ENCODE measurements around the gene LRRC74B.

DNA sequence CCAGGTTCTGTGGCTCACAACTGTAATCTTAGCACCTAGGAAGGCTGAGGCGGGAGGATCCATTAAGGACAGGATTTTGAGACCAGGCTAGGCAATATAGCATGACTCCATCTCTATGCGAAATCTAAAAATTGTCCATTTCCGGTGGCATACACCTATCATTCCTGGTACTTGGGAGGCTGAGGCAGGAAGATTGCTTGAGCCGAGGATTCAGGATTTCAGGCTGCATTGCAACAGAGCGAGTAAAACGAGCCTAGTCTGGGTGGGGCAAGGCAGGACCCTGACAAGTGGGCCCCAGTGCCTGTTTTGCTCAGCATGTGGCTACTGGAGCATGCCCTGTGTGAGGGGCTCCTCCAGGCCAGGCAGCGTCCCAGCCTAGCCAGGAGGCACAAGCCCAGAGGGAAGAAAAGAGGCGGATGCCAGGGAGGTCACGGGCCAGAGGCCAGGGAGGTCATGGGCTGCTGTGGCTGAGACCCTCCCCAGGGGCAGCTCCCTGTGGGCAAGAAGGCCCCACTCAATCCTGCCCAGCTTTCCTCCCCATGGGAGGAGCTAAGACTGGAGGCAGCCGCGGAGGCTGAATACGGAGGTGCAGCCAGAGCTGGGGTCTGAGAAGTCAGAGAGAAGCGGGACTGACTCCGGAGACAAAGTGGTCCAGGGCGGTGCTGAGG, 8.4 kb downstream of the LRRC74B start:
- TF ChIP-seq, protein P1, sequence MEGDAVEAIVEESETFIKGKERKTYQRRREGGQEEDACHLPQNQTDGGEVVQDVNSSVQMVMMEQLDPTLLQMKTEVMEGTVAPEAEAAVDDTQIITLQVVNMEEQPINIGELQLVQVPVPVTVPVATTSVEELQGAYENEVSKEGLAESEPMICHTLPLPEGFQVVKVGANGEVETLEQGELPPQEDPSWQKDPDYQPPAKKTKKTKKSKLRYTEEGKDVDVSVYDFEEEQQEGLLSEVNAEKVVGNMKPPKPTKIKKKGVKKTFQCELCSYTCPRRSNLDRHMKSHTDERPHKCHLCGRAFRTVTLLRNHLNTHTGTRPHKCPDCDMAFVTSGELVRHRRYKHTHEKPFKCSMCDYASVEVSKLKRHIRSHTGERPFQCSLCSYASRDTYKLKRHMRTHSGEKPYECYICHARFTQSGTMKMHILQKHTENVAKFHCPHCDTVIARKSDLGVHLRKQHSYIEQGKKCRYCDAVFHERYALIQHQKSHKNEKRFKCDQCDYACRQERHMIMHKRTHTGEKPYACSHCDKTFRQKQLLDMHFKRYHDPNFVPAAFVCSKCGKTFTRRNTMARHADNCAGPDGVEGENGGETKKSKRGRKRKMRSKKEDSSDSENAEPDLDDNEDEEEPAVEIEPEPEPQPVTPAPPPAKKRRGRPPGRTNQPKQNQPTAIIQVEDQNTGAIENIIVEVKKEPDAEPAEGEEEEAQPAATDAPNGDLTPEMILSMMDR (IDR thresholded peaks at IDR 0.05), result no peak
- no peak for TF ChIP-seq ZFX (IDR thresholded peaks at IDR 0.05; ENCODE audit: borderline replicate concordance)

All from 22Rv1 (cell line).